ENCODE data around the gene ARID1B.
"Not testable (repeated sequence)": the region's sequence is repeated elsewhere in the genome, so short reads cannot be mapped to it uniquely, and the experiment has no call there.

The ARID1B gene

GRCh38 chr6:156912431-156912830, 135.3 kb downstream of the ARID1B start:
- peak in 1 of 2 donors; percentile 2 for DNase-seq

- DNase-seq = no peak
Observed at GRCh38 chr6:156914181-156914580, 137.0 kb downstream of the ARID1B start.

- peak; percentile 3 to 8 for DNase-seq
Observed at GRCh38 chr6:156916130-156916801, 139.1 kb downstream of the ARID1B start.

GRCh38 chr6:156917213-156917612, 140.0 kb downstream of the ARID1B start:
- DNase-seq = peak in 1 of 2 donors; percentile 1

- DNase-seq = no peak
Observed at GRCh38 chr6:156918647-156919046, 141.5 kb downstream of the ARID1B start.

GRCh38 chr6:156919370-156919769, 142.2 kb downstream of the ARID1B start:
- DNase-seq = no peak

- DNase-seq = no peak
Observed at GRCh38 chr6:156919814-156920369, 142.7 kb downstream of the ARID1B start.

- no peak for DNase-seq
Observed at GRCh38 chr6:156924246-156924645, 147.1 kb downstream of the ARID1B start.

GRCh38 chr6:156925026-156925425, 147.8 kb downstream of the ARID1B start:
- DNase-seq = no peak

GRCh38 chr6:156925718-156926607, 148.8 kb downstream of the ARID1B start:
- DNase-seq = no peak

GRCh38 chr6:156928126-156928525, 150.9 kb downstream of the ARID1B start:
- no peak for DNase-seq

- DNase-seq = no peak
Observed at GRCh38 chr6:156928972-156929371, 151.8 kb downstream of the ARID1B start.

GRCh38 chr6:156931283-156931682, 154.1 kb downstream of the ARID1B start:
- DNase-seq = no peak

GRCh38 chr6:156933201-156934068, 156.3 kb downstream of the ARID1B start:
- DNase-seq = no peak

- DNase-seq = no peak
Observed at GRCh38 chr6:156934069-156934460, 156.9 kb downstream of the ARID1B start.

- no peak for DNase-seq
Observed at GRCh38 chr6:156935000-156935399, 157.8 kb downstream of the ARID1B start.

GRCh38 chr6:156938143-156938542, 161.0 kb downstream of the ARID1B start:
- no peak for DNase-seq

GRCh38 chr6:156940221-156940620, 163.0 kb downstream of the ARID1B start:
- no peak for DNase-seq

- peak in 1 of 2 donors; percentile 10 for DNase-seq
Observed at GRCh38 chr6:156942266-156942665, 165.1 kb downstream of the ARID1B start.

- no peak for DNase-seq
Observed at GRCh38 chr6:156943166-156943565, 166.0 kb downstream of the ARID1B start.

- no peak for DNase-seq
Observed at GRCh38 chr6:156943816-156944215, 166.6 kb downstream of the ARID1B start.

GRCh38 chr6:156944412-156944811, 167.2 kb downstream of the ARID1B start:
- DNase-seq = no peak

GRCh38 chr6:156945789-156946172, 168.6 kb downstream of the ARID1B start:
- not testable (repeated sequence) for DNase-seq

All from inflammatory macrophage treated with lipopolysaccharide for 1 hour (primary cell).